GM20431 (cell line): Measurements from ENCODE around the gene CTNNAL1.

Experiments used
- in situ Hi-C: fragments of 300-500 bp; cut with MseI, MboI; formaldehyde crosslinking; loops from one replicate; pipeline ENCODE4 v1.15.0; 2020; ENCODE audit warnings: low sequenced_read_pairs; ENCODE audit not compliant: unreplicated experiment

Gene CTNNAL1

GRCh38 chr9:108897324-108898096, 115.8 kb downstream of the CTNNAL1 start:
- in situ Hi-C loops = no loop called here

- in situ Hi-C loops = no loop called here
Observed at GRCh38 chr9:108894225-108894997, 118.9 kb downstream of the CTNNAL1 start.
